ENCODE results near the gene SCRG1.

DNA sequence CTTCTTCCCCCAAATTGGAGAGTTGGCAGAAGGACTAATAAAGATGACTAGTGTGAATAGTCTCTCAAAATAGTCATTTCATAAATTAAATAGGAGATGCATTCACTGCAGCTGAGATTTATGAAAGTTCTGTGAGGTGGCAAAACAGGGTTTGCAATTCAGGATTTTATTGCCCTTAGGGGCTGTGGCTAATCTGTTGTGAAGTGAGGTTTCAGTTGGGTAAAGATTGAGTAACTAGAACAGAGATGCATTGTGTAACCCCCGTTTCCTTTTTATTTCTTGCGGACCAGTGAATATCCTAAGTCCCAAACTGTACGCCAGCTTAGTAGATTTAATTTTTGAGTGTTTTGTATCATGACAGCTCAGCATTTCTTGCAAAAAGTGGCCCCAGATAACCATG is 16.2 kb upstream of the SCRG1 start:
- TF ChIP-seq, protein P1, sequence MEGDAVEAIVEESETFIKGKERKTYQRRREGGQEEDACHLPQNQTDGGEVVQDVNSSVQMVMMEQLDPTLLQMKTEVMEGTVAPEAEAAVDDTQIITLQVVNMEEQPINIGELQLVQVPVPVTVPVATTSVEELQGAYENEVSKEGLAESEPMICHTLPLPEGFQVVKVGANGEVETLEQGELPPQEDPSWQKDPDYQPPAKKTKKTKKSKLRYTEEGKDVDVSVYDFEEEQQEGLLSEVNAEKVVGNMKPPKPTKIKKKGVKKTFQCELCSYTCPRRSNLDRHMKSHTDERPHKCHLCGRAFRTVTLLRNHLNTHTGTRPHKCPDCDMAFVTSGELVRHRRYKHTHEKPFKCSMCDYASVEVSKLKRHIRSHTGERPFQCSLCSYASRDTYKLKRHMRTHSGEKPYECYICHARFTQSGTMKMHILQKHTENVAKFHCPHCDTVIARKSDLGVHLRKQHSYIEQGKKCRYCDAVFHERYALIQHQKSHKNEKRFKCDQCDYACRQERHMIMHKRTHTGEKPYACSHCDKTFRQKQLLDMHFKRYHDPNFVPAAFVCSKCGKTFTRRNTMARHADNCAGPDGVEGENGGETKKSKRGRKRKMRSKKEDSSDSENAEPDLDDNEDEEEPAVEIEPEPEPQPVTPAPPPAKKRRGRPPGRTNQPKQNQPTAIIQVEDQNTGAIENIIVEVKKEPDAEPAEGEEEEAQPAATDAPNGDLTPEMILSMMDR (IDR thresholded peaks at IDR 0.05) = no peak
- no peak for TF ChIP-seq POLR2A (IDR thresholded peaks at IDR 0.05)

Data from uterus (tissue), 2 donors.